ENCODE data around the gene RAB11FIP2. TPM values are rescaled to one million over a fixed set of nuclear protein-coding genes. Genes with fewer than 3 reads are reported as not detected.
A peak's percentile ranks its signal among the peaks of the same experiment; 100 is the strongest.

RAB11FIP2 gene
- polyA plus RNA-seq, 1 of the 3 experiments (the other 2 are of a cell fraction): 3.0 TPM

DNA sequence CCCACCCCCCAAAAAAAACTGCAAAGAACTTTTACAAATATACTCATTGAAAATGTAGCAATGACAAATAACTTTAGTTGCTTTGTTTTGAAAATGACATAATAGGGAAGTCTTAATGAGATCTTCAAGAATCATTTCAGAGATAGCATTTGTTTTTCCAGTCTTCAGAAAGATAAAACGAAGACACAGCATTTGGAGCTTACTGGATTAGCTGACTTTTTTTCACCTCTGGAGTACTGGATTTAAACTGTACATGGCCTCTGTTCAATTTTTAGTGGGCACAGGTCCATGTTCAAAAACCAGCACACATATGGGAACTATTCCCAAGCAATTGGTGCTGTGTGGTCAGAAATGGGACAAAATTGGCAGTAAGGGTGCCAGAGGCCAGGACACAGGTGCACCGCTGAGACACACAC, 3.9 kb downstream of the RAB11FIP2 start (continued):
- TF ChIP-seq, protein P1, sequence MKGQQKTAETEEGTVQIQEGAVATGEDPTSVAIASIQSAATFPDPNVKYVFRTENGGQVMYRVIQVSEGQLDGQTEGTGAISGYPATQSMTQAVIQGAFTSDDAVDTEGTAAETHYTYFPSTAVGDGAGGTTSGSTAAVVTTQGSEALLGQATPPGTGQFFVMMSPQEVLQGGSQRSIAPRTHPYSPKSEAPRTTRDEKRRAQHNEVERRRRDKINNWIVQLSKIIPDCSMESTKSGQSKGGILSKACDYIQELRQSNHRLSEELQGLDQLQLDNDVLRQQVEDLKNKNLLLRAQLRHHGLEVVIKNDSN (IDR thresholded peaks at IDR 0.05; ENCODE audit: borderline replicate concordance, low read depth): no peak
- no peak for TF ChIP-seq POLR2AphosphoS5 (IDR thresholded peaks at IDR 0.05; ENCODE audit: low read depth, low read length)

DNA sequence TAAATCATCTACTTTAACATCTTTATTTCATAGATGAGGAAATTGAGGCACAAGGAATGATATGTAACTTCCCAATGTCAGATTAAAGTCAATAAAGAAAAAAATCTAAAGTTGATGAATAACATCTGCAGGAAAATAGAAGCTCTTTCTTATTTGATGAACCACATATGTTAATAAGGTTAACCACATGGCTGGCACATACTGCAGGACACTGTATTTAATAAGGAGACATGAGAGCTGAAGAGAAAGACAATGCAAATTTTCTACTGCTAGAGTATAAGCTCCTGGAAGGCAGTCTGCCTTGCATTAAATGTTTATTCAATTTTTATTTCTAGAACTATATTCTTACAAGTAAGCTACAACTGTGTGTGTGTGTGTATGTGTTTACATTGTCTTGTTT, 4.4 kb downstream of the RAB11FIP2 start:
- Histone ChIP-seq H3K4me1 (ENCODE audit: control insufficient read depth in 1 of 2, insufficient read depth in 2 of 2, low read depth in 1 of 2, low read length in 1 of 2) (peaks cover 26 to 32% of the 10 kb centered on the region in 2 experiments; a peak in 3 of 4 replicates), H3K9me2 (no peaks in the 10 kb centered on the region), H4K20me1 (ENCODE audit: insufficient read depth) (no peaks in the 10 kb centered on the region; the same call in 1 of the 2 replicates), H3K27ac (ENCODE audit: low read depth in 2 of 2, low read length in 1 of 2) (peak overlapping the region; percentile 63 to 64; a peak in 3 of 4 replicates), H2AFZ (ENCODE audit: low read depth) (no peak overlapping the region), H3K27me3 (ENCODE audit: insufficient read depth) (no peaks in the 10 kb centered on the region), H3K36me3 (replicated peaks in 1 of 2; ENCODE audit: control insufficient read depth in 1 of 2, insufficient read depth in 2 of 2, low read length in 1 of 2) (peaks cover 7 to 16% of the 10 kb centered on the region in 2 experiments), H3K4me2 (no peak overlapping the region), H3K9ac (no peak overlapping the region), H3K79me2 (ENCODE audit: insufficient read depth) (peaks cover 73% of the 10 kb centered on the region), H3K4me3 (ENCODE audit: low read depth in 2 of 2, low read length in 1 of 2) (no peak overlapping the region), H3F3A (replicated peaks; ENCODE audit: insufficient read depth) (peaks cover 24% of the 10 kb centered on the region), H3K9me3 (no peaks in the 10 kb centered on the region)
- POLR2A ChIA-PET: no interaction called here
- peak; percentile 17 for DNase-seq
- peak in 1 of 2 experiments; percentile 42; a peak in 1 of 4 replicates for TF ChIP-seq EP300 (IDR thresholded peaks at IDR 0.05; ENCODE audit: borderline replicate concordance in 1 of 2, low read depth in 1 of 2, low read length in 1 of 2)
- no peak for TF ChIP-seq FOSL2 (IDR thresholded peaks at IDR 0.05; ENCODE audit: borderline replicate concordance, low read depth)
- TF ChIP-seq ELF1 (IDR thresholded peaks at IDR 0.05): no peak
- no peak for TF ChIP-seq MEF2A (IDR thresholded peaks at IDR 0.05; ENCODE audit: borderline replicate concordance, low read depth)
- no peak for TF ChIP-seq TEAD4 (IDR thresholded peaks at IDR 0.05; ENCODE audit: borderline replicate concordance, insufficient read depth)
- no peak for TF ChIP-seq SMC3 (IDR thresholded peaks at IDR 0.05; ENCODE audit: low read depth, low read length)
- TF ChIP-seq RAD21 (IDR thresholded peaks at IDR 0.05; ENCODE audit: low read length): no peak
- TF ChIP-seq NFIC (IDR thresholded peaks at IDR 0.05; ENCODE audit: borderline replicate concordance): no peak
- TF ChIP-seq SIN3A (IDR thresholded peaks at IDR 0.05; ENCODE audit: borderline replicate concordance, low read depth, low read length): no peak
- CTCF ChIA-PET: interaction anchor here (1.0 to 2.2 kb wide), 2 partner anchors 8 to 198 kb away, joined by 3 to 11 read pairs; no protein-coding TSS in a partner anchor

DNA sequence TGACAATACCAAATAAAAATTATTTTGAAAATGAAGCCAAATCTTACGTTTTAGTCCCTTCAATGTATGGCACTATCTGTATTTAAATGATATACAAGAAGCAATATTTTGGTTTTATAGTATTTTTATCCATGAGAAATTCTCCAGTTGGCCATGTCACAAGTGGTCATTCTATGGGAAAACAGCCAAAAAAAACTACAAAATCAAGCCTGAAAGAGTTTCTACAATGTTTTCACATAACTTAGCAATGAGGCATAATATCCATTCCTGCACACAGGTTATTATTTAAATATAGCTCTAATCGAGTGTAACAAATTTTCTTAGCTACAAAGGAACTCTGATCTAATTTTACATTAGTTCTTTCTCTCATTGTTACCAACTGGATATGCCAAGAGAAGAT, 5.4 kb downstream of the RAB11FIP2 start:
- H3K4me1 ChIP-seq (ENCODE audit: control insufficient read depth in 1 of 2, insufficient read depth in 2 of 2, low read depth in 1 of 2, low read length in 1 of 2): peaks cover 30 to 35% of the 10 kb centered on the region in 2 experiments; a peak in 3 of 4 replicates

More for the DNA sequence above, 5.4 kb downstream of the RAB11FIP2 start:
- Histone ChIP-seq H3K9ac (no peak overlapping the region), H3K4me2 (peak overlapping the region; percentile 32; the same call in 1 of the 2 replicates), H3F3A (replicated peaks; ENCODE audit: insufficient read depth) (peaks cover 24% of the 10 kb centered on the region), H3K36me3 (replicated peaks in 1 of 2; ENCODE audit: control insufficient read depth in 1 of 2, insufficient read depth in 2 of 2, low read length in 1 of 2) (peaks cover 17 to 18% of the 10 kb centered on the region in 2 experiments), H2AFZ (ENCODE audit: low read depth) (no peak overlapping the region), H3K27me3 (ENCODE audit: insufficient read depth) (no peaks in the 10 kb centered on the region), H3K4me3 (ENCODE audit: low read depth in 2 of 2, low read length in 1 of 2) (no peak overlapping the region), H3K9me2 (no peaks in the 10 kb centered on the region), H3K79me2 (ENCODE audit: insufficient read depth) (peaks cover 78% of the 10 kb centered on the region), H3K9me3 (no peaks in the 10 kb centered on the region), H4K20me1 (ENCODE audit: insufficient read depth) (no peaks in the 10 kb centered on the region; the same call in 1 of the 2 replicates), H3K27ac (ENCODE audit: low read depth in 2 of 2, low read length in 1 of 2) (peak overlapping the region; percentile 53 to 63; a peak in 3 of 4 replicates)
- DNase-seq: no peak
- no peak for TF ChIP-seq RAD21 (IDR thresholded peaks at IDR 0.05; ENCODE audit: low read length)
- TF ChIP-seq, protein P2, sequence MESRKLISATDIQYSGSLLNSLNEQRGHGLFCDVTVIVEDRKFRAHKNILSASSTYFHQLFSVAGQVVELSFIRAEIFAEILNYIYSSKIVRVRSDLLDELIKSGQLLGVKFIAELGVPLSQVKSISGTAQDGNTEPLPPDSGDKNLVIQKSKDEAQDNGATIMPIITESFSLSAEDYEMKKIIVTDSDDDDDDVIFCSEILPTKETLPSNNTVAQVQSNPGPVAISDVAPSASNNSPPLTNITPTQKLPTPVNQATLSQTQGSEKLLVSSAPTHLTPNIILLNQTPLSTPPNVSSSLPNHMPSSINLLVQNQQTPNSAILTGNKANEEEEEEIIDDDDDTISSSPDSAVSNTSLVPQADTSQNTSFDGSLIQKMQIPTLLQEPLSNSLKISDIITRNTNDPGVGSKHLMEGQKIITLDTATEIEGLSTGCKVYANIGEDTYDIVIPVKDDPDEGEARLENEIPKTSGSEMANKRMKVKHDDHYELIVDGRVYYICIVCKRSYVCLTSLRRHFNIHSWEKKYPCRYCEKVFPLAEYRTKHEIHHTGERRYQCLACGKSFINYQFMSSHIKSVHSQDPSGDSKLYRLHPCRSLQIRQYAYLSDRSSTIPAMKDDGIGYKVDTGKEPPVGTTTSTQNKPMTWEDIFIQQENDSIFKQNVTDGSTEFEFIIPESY (IDR thresholded peaks at IDR 0.05; ENCODE audit: borderline replicate concordance, low read depth): no peak
- TF ChIP-seq NFIC (IDR thresholded peaks at IDR 0.05; ENCODE audit: borderline replicate concordance): peak; percentile 58; the same call in 1 of the 2 replicates
- TF ChIP-seq ELF1 (IDR thresholded peaks at IDR 0.05): no peak
- TF ChIP-seq SMC3 (IDR thresholded peaks at IDR 0.05; ENCODE audit: low read depth, low read length): no peak
- no peak for TF ChIP-seq FOXJ3 (CRISPR knock-in tag; IDR thresholded peaks at IDR 0.05)
- ChIA-PET POLR2A (no interaction called here), CTCF (interaction anchor here (0.6 to 0.8 kb wide), 2 partner anchors 200 to 683 kb away, joined by 3 read pairs; no protein-coding TSS in a partner anchor)
- WGBS (ENCODE audit: low lambda C conversion rate): 42% methylated on average over 2 of the region's 2 CpGs
